Measurements from ENCODE around the gene NUBPL. TPM values are rescaled to one million over a fixed set of nuclear protein-coding genes. Genes with fewer than 3 reads are reported as not detected.
"Not testable (repeated sequence)": the region's sequence is repeated elsewhere in the genome, so short reads cannot be mapped to it uniquely, and the experiment has no call there.

The NUBPL gene
- total RNA-seq, 1 experiment from 2014 or later: 50.2 TPM

DNA sequence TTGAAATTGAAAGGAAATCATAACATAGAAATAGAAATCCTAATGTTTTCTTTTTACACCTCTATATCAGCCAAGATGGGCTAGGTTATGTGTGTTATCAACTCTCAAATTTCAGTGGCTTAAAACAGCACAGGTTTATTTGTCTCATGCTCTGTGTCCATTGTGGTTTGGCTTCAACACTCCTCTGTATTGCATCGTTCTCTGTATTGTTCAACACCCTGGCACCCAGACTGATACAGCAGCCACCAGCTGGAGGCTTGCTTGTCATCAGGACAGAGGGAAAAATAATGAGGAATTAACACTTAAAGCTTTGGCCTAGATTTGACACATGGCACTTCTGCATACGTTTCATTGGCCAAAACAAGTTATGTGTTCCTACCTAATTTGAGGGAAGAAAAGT lies 281.7 kb downstream of the NUBPL start:
- no peaks in the 10 kb centered on the region for H3K9me2 ChIP-seq (replicated peaks; ENCODE audit: insufficient read depth, low read length)
- H3K4me3 ChIP-seq (ENCODE audit: low read length): no peak overlapping the region
- no peak overlapping the region for H3K27ac ChIP-seq (ENCODE audit: low read length)
- H3K9me3 ChIP-seq (ENCODE audit: low read length): no peaks in the 10 kb centered on the region
- H4K20me1 ChIP-seq (ENCODE audit: insufficient read depth, low read depth, low read length): no peaks in the 10 kb centered on the region
- no peaks in the 10 kb centered on the region for H3K36me3 ChIP-seq (ENCODE audit: insufficient read depth, low read length)
- H3K27me3 ChIP-seq (ENCODE audit: low read length): no peaks in the 10 kb centered on the region
- no peak overlapping the region for H2AFZ ChIP-seq (ENCODE audit: low read length)
- no peaks in the 10 kb centered on the region for H3K79me2 ChIP-seq (ENCODE audit: low read length)
- H3K9ac ChIP-seq (ENCODE audit: low read length): no peak overlapping the region
- DNase-seq: no peak
- H3K4me2 ChIP-seq (ENCODE audit: low read depth, low read length, poor library complexity, severe bottlenecking): no peak overlapping the region
- no peaks in the 10 kb centered on the region for H3K4me1 ChIP-seq (ENCODE audit: low read length)

GRCh38 chr14:31843361-31844091 lies 282.3 kb downstream of the NUBPL start:
- DNase-seq: no peak
- Histone ChIP-seq H3K4me3 (ENCODE audit: low read length) (no peak overlapping the region), H3K4me2 (ENCODE audit: low read depth, low read length, poor library complexity, severe bottlenecking) (no peak overlapping the region), H3K36me3 (ENCODE audit: insufficient read depth, low read length) (no peaks in the 10 kb centered on the region), H4K20me1 (ENCODE audit: insufficient read depth, low read depth, low read length) (no peaks in the 10 kb centered on the region), H3K9me3 (ENCODE audit: low read length) (no peaks in the 10 kb centered on the region), H3K9me2 (replicated peaks; ENCODE audit: insufficient read depth, low read length) (no peaks in the 10 kb centered on the region), H2AFZ (ENCODE audit: low read length) (no peak overlapping the region), H3K79me2 (ENCODE audit: low read length) (no peaks in the 10 kb centered on the region), H3K9ac (ENCODE audit: low read length) (no peak overlapping the region), H3K27me3 (ENCODE audit: low read length) (no peaks in the 10 kb centered on the region), H3K27ac (ENCODE audit: low read length) (no peak overlapping the region), H3K4me1 (ENCODE audit: low read length) (no peaks in the 10 kb centered on the region)

DNA sequence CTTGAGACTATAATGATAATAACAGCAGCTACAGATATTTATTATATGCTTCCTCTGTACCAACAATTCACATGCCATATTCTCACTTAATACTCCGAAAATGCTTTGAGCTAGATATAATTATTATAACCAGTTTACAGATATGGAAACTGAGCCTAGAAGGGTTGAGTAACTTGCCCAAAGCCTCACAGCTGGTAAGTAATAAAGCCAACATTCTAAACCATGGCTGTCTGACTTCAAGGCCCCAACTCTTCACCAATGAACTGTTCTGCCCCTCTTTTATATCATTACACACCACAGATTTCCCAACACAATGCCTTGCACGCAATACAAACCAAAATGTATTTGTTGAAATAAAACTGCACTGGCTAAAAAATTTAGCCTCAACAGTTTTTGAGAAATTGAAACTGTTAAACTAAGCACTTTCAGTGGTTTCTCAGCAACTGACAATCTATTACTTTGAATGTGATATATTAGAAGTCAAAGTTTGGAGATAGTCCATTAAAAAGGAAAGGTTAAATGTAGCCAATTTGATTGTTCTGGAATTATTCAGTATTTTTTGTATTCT lies 293.4 kb downstream of the NUBPL start:
- Histone ChIP-seq H3K4me2 (ENCODE audit: low read depth, low read length, poor library complexity, severe bottlenecking) (no peak overlapping the region), H2AFZ (ENCODE audit: low read length) (no peak overlapping the region), H4K20me1 (ENCODE audit: insufficient read depth, low read depth, low read length) (no peaks in the 10 kb centered on the region), H3K27me3 (ENCODE audit: low read length) (no peaks in the 10 kb centered on the region), H3K36me3 (ENCODE audit: insufficient read depth, low read length) (no peaks in the 10 kb centered on the region), H3K9me2 (replicated peaks; ENCODE audit: insufficient read depth, low read length) (no peaks in the 10 kb centered on the region), H3K9me3 (ENCODE audit: low read length) (no peaks in the 10 kb centered on the region), H3K27ac (ENCODE audit: low read length) (no peak overlapping the region), H3K4me3 (ENCODE audit: low read length) (no peak overlapping the region), H3K9ac (ENCODE audit: low read length) (no peak overlapping the region), H3K79me2 (ENCODE audit: low read length) (no peaks in the 10 kb centered on the region), H3K4me1 (ENCODE audit: low read length) (no peaks in the 10 kb centered on the region)
- DNase-seq: no peak

GRCh38 chr14:31855262-31855661 lies 294.1 kb downstream of the NUBPL start:
- no peaks in the 10 kb centered on the region for H3K36me3 ChIP-seq (ENCODE audit: insufficient read depth, low read length)
- DNase-seq: no peak
- no peak overlapping the region for H2AFZ ChIP-seq (ENCODE audit: low read length)

DNA sequence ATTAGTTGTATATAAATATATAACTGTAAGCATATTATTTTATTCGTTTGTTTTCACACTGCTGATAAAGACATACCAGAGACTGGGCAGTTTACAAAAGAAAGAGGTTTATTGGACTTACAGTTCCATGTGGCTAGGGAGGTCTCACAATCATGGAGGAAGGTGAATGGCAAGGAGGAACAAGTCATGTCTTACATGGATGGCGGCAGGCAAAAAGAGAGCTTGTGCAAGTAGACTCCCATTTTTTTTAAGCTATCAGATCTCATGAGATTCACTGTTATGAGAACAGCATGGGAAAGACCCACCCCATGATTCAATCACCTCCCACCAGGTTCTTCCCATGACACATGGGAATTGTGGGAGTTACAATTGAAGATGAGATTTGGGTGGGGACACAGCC lies 294.8 kb downstream of the NUBPL start:
- not testable (repeated sequence) for H2AFZ ChIP-seq (ENCODE audit: low read length); H3K9ac ChIP-seq (ENCODE audit: low read length); H3K9me3 ChIP-seq (ENCODE audit: low read length); H3K27me3 ChIP-seq (ENCODE audit: low read length); H3K4me1 ChIP-seq (ENCODE audit: low read length); H3K9me2 ChIP-seq (replicated peaks; ENCODE audit: insufficient read depth, low read length); H3K79me2 ChIP-seq (ENCODE audit: low read length); H4K20me1 ChIP-seq (ENCODE audit: insufficient read depth, low read depth, low read length); DNase-seq; H3K36me3 ChIP-seq (ENCODE audit: insufficient read depth, low read length); H3K4me3 ChIP-seq (ENCODE audit: low read length); H3K27ac ChIP-seq (ENCODE audit: low read length); H3K4me2 ChIP-seq (ENCODE audit: low read depth, low read length, poor library complexity, severe bottlenecking)

More at GRCh38 chr14:31855262-31855661, 294.1 kb downstream of the NUBPL start:
- no peaks in the 10 kb centered on the region for H3K79me2 ChIP-seq (ENCODE audit: low read length)
- H3K4me2 ChIP-seq (ENCODE audit: low read depth, low read length, poor library complexity, severe bottlenecking): no peak overlapping the region
- no peaks in the 10 kb centered on the region for H3K9me3 ChIP-seq (ENCODE audit: low read length)
- H3K4me3 ChIP-seq (ENCODE audit: low read length): no peak overlapping the region
- H4K20me1 ChIP-seq (ENCODE audit: insufficient read depth, low read depth, low read length): no peaks in the 10 kb centered on the region
- no peaks in the 10 kb centered on the region for H3K9me2 ChIP-seq (replicated peaks; ENCODE audit: insufficient read depth, low read length)
- H3K27ac ChIP-seq (ENCODE audit: low read length): no peak overlapping the region
- no peak overlapping the region for H3K9ac ChIP-seq (ENCODE audit: low read length)
- no peaks in the 10 kb centered on the region for H3K4me1 ChIP-seq (ENCODE audit: low read length)
- H3K27me3 ChIP-seq (ENCODE audit: low read length): no peaks in the 10 kb centered on the region

DNA sequence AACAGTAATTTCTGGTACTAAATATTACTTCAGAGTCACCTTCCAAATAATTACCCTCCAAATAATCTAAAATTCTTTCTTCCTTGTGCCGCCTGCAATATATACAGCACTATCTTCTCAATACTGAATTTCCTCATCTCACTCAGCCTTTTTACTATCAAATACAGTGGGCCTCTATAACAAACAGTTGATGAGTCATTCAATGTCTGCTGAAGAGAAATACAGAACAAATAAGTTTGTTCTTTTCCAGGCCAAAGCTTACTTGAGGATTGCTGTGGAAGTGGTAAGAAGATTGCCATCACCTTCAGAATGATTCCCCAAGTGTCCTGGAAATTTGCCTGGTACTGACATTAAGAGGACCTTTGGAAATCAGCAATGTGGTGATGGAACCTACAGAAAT lies 297.7 kb downstream of the NUBPL start:
- Histone ChIP-seq H3K4me3 (ENCODE audit: low read length) (no peak overlapping the region), H3K27me3 (ENCODE audit: low read length) (no peaks in the 10 kb centered on the region), H3K4me1 (ENCODE audit: low read length) (no peaks in the 10 kb centered on the region), H3K27ac (ENCODE audit: low read length) (no peak overlapping the region), H3K9me2 (replicated peaks; ENCODE audit: insufficient read depth, low read length) (no peaks in the 10 kb centered on the region; the same call in 1 of the 2 replicates), H3K9me3 (ENCODE audit: low read length) (no peaks in the 10 kb centered on the region), H3K36me3 (ENCODE audit: insufficient read depth, low read length) (no peaks in the 10 kb centered on the region), H2AFZ (ENCODE audit: low read length) (no peak overlapping the region), H3K79me2 (ENCODE audit: low read length) (no peaks in the 10 kb centered on the region), H4K20me1 (ENCODE audit: insufficient read depth, low read depth, low read length) (no peaks in the 10 kb centered on the region), H3K4me2 (ENCODE audit: low read depth, low read length, poor library complexity, severe bottlenecking) (no peak overlapping the region), H3K9ac (ENCODE audit: low read length) (no peak overlapping the region)
- DNase-seq: no peak

GRCh38 chr14:31864937-31865855 lies 304.0 kb downstream of the NUBPL start:
- no peaks in the 10 kb centered on the region for H3K79me2 ChIP-seq (ENCODE audit: low read length)
- no peaks in the 10 kb centered on the region for H3K27me3 ChIP-seq (ENCODE audit: low read length)
- H3K27ac ChIP-seq (ENCODE audit: low read length): no peak overlapping the region
- no peaks in the 10 kb centered on the region for H3K36me3 ChIP-seq (ENCODE audit: insufficient read depth, low read length)
- H2AFZ ChIP-seq (ENCODE audit: low read length): no peak overlapping the region
- H3K9me2 ChIP-seq (replicated peaks; ENCODE audit: insufficient read depth, low read length): no peaks in the 10 kb centered on the region; the same call in 1 of the 2 replicates
- no peak overlapping the region for H3K4me2 ChIP-seq (ENCODE audit: low read depth, low read length, poor library complexity, severe bottlenecking)
- no peaks in the 10 kb centered on the region for H3K4me1 ChIP-seq (ENCODE audit: low read length)
- no peaks in the 10 kb centered on the region for H3K9me3 ChIP-seq (ENCODE audit: low read length)
- H4K20me1 ChIP-seq (ENCODE audit: insufficient read depth, low read depth, low read length): no peaks in the 10 kb centered on the region
- H3K4me3 ChIP-seq (ENCODE audit: low read length): no peak overlapping the region
- H3K9ac ChIP-seq (ENCODE audit: low read length): no peak overlapping the region
- DNase-seq: no peak

GRCh38 chr14:31867570-31867969 lies 306.4 kb downstream of the NUBPL start:
- Histone ChIP-seq H3K9me2 (replicated peaks; ENCODE audit: insufficient read depth, low read length) (no peaks in the 10 kb centered on the region; the same call in 1 of the 2 replicates), H3K4me3 (ENCODE audit: low read length) (no peak overlapping the region), H4K20me1 (ENCODE audit: insufficient read depth, low read depth, low read length) (no peaks in the 10 kb centered on the region), H3K9ac (ENCODE audit: low read length) (no peak overlapping the region), H2AFZ (ENCODE audit: low read length) (no peak overlapping the region), H3K4me1 (ENCODE audit: low read length) (peaks cover 11% of the 10 kb centered on the region), H3K9me3 (ENCODE audit: low read length) (no peaks in the 10 kb centered on the region), H3K4me2 (ENCODE audit: low read depth, low read length, poor library complexity, severe bottlenecking) (no peak overlapping the region), H3K79me2 (ENCODE audit: low read length) (no peaks in the 10 kb centered on the region), H3K36me3 (ENCODE audit: insufficient read depth, low read length) (no peaks in the 10 kb centered on the region), H3K27ac (ENCODE audit: low read length) (no peak overlapping the region), H3K27me3 (ENCODE audit: low read length) (no peaks in the 10 kb centered on the region)
- no peak for DNase-seq
